C1 segment of cervical spinal cord (tissue), 14 donors: ENCODE results near the gene RFX2.

Experiments used
- DNase-seq, 14 donors: peaks; one replicate each; lab custom pipeline; 2025; lab: John Stamatoyannopoulos, UW

Gene RFX2

DNA sequence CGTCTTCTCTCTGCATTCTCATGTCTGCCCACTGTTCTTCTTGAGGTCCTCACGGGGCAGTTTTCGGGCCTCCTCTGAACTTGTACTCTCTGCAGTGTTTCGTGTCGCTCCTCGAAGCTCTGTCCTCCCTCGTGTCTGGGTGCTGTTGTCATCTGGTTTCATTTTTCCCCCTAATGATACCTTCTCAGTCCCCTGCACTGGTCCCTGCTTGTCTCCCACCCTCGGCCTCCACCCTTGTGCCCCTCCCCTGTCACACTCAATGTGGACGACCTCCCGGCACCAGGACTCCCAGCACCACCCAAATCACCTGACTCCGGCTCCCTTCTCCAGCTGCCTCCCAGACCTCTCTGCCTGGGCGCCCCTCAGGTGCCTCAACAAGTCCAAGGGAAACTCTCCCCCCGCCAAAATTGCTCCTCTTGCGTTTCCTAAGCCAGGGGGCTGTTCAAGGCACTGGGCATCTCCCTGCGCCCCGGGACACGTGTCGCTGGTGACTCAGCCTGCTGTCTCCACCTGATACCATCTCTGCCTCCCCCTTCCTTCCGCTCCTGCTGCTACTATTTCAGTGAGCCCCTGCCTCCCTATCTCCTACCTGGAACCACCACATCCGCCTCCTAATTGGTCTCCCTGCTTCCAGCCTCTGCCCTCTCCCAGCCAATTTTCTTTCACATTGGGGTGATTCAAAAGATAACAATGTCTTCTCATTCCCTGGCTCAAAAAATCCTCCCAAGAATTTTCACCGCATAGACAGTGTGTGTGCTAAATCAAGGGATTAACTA is 49.5 kb downstream of the RFX2 start:
- no peak for DNase-seq

DNA sequence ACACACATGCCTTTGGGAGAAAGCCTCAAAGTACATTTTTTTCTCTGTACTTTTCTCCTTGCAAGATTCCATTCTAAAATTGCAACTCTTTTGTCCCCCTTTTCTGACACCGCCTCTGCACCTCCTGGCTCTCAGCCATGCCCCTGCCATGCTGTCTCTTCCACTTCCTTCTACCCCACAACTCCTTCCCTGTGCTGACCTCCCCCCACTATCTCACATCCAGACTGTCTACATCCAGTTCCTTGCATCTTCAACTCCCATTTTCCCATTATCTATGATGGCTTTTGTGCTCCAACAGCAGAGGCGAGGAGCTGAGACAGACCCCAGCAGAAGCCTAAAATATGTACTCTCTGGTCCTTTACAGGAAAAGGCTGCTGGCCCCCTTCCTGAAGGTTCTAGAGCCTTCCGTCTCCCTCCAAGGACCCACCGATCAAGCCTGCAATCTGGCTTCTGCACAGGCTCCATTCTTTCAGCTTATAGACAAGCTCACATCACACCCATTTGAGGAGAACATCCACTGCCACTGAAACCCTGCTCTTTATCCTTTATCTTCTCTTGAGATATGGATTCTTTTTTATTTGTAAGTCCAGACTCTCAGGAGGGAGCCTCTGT is 50.2 kb downstream of the RFX2 start:
- DNase-seq, result no peak

DNA sequence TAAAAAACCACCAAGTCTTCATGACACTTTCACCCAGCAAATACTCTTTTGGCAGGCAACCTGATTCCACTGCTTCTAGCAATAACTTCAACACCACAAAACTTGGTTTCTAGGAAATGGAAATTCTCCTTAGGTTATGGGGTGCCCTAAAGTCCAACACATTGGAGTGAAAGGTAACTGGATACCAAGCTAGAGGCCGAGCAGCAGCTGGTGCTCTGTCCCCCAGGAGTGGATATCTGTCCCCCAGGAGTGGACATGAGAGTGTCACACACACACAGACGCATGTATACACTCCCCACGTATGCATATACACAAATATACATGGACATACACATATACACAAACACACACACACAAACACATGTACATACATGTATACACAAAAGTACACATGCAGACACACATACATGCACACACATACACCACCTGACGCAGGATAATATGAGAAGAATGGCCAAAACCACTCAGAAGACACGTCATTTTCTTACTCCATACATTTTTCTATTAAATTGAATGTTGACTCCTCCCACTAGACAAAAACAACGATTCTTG is 50.8 kb downstream of the RFX2 start:
- DNase-seq, result no peak

DNA sequence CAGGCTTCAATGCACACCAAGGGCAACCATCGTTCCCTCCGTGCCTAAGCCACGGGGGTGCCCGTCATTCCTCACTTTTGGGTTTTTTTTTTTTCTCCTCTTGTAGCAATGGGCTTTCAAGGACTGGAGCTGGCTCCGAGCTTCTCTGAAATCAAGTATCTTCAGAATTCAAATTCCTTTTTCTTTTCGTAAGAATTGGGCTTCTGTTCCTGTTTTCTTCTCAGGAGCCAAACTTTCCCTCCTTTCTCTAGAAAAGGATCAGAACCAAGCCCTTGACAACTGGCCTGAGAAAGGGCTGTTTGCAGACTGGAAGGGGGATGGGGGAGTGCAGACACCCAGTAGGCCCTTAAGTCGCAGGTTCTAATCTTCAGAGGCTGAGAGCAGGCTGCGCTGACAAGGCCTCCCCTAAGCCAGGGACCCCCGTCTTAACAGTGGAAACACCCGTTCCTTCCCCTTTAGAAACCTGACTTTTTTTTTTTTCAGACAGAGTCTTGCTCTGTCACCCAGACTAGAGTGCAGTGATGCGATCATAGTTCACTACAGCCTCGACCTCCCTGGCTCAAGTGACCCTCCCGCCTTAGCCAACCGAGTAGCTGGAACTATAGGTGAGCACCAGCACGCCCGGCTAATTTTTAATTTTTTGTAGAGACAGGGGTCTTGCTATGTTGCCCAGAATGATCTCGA is 51.6 kb downstream of the RFX2 start:
- no peak for DNase-seq

DNA sequence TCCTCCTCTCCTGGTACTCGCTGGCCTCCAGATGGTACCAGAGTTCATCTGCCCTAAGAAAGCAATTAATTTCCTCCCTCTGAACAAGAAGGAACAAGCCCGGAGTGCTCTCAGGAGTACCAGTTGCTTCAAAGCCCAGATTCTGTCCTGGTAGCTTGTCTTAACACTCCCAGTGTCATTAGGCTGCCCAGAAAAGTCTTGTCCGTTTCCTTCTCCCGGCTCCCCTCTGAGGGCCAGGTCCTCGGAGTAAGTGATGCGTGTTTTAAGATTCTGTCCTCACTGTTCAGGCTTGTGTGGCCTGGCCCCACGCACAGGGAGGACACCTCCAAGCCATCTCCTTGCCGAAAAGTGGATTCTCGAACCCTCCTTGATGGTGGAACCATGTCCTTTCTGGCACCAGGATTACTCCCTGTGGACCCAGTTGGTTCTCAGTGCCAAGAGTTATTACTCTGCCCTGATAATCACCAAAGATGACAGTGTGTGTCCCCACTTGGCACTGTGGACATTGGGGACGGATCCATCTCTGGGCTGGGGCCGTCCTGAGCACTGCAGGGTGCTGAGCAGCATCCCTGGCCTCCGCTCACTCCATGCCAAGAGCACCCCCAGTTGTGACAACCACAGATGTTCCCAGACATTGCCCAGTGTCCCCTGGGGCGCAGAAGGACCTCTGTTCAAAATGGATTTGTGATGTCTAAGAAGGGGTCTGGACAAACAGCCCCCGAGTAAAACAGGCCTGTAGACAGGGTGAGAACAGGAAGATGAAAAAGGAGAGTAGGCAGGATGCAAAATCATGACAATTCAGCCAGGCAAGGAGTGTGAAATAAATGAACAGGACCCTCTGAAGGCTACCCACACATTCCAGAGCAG is 52.4 kb downstream of the RFX2 start:
- DNase-seq, result peak in 1 of 14 donors; percentile 50

DNA sequence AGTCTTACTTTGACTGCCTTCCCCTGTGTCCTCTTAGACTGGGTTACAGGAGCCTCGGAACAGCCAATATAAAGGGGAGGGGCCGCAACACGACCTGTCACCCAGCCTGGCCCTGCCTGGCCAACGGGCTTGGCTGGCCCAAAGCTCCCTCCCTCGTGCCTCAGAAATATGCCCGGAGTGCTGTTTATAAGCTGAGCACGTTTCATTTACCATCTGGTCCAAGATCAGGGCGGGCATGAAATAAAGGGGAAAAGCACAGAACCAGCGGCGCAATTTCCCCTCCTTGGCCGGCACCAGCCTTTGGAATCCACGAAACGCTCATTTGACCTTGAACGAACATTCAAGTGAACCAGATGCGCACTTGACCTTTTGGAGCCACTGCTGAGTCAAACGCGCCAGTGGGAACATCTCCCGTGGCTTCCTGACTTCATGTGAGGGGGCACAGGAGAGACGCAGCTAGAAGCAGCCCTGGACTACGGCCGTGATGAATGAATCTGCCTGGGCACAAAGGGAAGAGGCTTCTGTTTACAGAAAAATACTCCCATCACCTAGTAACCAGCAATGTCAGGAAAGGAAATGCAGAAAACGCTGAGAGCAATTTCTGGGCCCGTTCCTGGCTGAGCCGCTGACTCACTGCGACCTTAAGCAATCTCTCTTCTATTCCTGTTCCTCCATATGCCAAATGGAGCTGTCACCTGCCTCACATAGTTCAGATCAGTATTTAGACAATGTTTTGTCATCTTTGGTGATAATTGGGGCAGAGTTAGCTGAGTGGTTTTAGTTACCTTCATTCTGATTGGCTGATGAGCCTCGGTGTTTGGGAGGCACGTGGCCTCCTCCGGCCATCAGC is 53.3 kb downstream of the RFX2 start:
- peak in 11 of 14 donors; percentile 40 to 84 (median 72) for DNase-seq

DNA sequence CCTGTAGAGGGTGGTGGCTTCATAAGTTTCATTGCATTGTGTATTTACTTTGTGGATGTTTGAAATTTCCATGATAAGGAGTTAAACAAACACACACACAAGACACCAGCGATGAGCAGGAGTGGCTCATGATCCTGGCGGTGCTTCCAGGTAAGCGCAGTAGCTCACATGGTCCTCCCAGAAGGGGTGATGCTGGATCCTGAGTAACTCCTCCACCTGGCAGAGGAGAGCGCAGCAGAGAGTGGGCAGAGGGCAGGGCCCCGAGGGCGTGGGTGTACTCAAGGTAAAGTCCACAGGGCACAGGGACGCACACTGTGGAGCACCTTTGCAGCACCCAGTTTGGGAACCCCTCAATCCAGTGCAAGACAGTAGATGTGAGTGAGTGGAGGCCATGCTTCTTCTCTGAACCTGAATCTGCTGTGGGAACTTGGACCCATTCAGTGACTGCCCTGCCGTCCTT is 54.0 kb downstream of the RFX2 start:
- DNase-seq, result no peak

DNA sequence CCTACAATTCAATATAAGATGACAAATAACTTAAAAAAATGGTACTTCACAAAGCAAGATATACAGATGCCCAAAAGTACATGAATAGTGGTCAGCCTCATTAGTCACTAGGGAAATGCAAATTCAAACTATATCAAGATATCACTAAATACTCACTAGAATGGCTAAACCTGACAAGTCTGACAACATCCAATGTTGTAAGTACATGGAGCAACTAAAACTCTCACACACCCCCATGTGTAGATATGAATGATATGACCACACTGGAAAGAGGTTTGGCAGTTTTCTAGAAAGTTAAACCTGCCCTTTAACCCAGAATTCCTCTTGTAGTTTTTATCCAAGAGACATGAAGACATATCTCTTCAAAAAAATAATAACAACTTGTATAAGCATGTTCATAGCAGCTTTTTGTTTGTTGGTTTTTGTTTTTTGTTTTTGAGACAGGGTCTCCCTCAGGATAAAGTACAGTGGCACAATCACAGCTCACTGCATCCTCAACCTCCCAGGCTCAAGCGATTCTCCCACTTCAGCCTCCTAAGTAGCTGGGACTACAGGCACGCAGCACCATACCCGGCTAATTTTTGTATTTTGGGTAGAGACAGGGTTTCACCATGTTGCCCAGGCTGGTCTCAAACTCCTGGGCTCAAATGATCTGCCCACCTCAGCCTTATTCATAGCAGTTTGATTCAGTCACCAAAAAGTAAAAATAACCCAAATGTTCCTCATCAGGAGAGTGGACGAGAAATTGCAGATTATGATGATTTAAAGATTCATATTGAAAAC is 55.1 kb downstream of the RFX2 start:
- DNase-seq, result no peak

DNA sequence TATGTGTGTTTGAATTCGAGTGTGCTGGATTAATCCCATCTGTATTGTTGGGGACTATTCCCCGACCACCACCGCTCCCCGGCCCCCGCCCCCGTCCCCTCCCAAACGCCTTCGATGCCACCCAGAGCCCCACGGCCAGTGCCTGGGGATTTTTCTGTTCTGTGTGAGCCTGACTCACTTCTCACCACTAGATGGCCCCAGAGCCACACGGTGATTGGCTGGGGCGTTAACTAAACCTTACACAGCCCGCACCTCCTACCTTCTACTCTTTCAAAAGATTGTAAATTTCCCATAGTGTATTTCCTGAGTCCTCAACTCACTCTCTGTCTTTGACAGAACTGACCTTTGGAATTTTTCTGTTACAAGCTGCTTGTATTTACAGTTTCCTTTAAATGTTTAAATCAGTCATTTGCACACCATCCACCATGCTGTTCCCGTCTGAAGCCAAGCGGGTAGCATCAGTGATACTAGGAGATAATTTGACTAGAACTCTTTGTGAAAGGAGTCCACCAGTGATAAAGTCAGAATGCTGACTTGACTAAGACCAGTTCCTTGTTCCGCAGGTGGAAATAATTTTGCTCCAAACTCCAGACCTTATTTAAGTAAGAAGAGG is 61.4 kb downstream of the RFX2 start:
- peak in 11 of 14 donors; percentile 15 to 61 (median 41) for DNase-seq

DNA sequence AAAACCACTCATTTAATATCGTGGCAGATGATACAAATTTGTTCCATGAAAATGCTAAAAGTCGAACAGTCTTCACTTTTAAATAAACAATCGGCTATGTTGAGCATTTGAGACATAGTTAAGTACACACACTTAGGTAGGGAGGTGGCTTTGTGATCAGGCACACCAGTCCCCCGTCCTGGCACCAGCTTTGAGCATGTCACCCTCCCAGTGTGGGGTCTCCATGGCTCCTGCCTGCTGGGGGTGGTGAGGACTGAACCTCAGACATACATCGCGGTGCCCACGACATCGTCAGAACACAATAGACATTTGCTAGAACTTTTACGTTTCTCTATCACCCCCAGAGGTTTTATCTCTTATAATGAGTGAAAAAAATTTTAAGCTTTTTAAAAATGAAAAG is 62.0 kb downstream of the RFX2 start:
- no peak for DNase-seq

DNA sequence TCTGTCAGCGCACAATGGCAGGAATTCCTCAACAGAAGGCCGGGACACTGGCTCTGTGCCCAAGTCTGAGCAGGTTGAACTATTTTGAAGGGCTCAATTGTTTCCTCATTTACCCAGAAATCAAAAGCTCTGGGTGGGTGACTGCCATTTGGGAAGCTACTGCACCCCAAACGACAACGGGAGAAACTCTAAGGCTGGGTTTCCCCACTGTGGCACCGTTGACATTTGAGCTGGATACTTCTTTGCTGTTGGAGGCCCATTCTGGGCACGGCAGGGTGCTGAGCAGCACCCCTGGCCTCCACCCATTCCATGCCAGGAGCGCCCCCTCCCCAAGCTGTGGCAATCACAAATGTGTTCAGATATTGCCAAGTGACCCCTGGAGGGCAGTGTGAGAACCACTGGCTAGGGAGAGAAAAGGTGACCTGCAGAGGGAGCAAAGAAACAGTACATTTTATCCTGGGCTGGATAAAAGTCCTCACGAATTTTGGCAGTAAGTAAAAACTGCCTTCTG is 62.5 kb downstream of the RFX2 start:
- no peak for DNase-seq

DNA sequence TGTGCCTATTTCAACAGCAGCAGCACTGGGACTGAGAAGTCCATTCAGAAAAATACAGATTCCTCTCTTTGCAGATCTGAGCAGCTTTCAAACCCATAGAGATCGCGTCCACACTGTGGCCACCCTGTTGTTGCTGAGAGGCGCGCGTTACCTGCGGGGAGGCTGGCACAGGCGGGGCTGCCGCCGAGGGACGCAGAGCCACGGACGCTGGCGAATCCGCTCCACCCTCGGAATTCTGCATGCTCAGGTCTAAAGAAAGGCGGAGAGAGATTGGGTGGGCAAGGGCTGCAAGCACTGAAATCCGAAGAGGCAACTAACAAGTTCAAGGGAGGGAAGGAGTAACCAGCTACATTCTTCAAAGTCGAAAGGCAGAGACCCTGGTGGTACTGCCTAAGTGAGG is 63.0 kb downstream of the RFX2 start:
- DNase-seq, result no peak

DNA sequence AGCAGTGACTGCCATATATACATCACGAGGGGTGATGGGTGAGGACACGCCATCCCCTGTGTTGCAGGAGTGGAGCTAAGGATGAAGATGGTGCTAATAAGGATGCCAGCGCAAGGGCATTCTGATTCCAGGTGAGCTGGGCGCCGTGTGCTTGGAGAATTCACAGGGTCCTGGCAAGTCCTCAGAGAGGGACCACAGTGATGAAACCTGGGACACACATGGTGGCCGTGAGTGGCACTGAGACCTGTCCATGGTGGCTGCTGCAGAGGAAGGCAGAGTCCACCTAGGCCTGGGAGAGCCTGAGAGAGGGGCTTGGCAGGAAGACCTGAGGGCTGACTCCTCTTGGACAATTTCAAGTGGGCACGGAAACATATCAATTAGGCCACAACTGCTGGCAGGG is 65.2 kb downstream of the RFX2 start:
- no peak for DNase-seq

DNA sequence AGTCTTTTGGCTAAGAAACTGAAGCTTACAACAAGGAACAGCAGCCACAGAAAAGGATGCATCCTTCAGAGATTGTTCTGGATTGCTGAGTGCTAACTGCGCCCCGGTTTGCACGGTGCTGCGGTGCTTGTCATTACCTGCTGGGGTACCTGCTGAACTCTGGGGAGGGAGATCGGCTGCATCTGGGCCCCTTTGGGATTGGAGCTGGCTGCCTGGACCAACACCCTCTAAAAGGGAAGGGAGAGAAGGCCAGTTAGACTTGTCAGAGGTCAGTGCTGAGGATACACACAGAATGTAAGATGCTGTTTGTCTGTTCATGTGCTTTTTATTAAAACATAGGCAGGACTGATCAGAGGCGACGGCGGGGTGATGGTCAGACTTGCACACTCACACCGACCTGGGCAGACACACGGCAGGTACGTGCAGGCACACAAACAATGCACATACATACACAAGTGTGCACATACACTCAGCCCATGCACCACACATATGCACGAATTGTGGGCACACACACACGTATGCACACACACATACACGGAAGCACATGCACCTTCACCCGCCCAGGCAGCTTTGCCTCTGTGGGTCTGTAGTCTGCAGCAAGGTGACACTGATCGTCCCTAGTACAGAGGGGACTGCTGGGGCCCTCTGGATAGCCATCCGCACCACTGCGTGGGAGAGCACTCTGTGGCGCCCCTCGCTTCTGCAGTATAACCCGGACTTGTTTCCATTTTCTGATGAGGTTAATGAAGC is 66.1 kb downstream of the RFX2 start:
- DNase-seq, result no peak

DNA sequence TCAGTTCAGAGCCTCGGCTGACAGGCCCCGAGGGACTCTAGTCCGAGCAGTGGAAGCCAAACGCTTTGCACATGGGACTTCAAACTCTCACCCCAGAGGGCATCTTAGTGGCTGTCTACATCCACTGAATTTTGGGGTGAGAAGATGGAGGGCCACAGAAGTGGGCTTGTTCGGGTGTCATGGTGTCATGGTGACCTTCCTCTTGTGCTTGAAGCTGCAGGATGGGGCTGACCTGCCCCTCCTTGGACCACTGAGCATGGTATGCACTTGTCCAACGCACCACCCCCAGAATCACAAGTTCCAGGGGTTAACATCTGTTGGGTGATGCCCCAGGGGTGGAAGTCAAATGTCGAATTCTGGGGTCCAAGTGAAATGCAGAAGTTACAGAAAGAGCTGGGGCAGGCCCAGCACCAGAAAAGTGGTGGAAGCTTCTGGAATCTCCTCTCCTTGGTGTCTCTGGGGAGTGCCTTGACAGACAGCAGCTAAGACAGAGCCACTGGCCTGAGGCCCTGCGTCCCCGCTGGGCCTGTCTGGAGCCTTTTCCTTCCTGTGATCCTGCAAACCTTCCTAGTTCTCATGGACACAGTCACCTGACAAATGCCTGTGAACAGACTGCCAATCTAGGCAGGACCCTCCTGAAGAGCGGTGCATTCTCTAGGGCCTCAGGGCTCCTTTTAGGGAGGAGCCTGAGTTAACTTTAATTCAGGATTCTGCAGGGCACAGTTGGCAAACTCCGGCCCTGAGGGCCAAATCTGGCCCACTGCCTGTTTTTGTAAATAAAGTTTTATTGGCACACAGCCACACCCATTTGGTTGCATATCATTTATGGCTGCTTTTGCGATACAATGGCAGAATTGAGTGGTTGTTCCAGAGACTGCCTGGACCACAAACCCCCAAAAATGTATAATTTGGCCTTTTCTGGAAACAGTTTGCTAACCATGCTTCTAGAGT is 67.2 kb downstream of the RFX2 start:
- no peak for DNase-seq

DNA sequence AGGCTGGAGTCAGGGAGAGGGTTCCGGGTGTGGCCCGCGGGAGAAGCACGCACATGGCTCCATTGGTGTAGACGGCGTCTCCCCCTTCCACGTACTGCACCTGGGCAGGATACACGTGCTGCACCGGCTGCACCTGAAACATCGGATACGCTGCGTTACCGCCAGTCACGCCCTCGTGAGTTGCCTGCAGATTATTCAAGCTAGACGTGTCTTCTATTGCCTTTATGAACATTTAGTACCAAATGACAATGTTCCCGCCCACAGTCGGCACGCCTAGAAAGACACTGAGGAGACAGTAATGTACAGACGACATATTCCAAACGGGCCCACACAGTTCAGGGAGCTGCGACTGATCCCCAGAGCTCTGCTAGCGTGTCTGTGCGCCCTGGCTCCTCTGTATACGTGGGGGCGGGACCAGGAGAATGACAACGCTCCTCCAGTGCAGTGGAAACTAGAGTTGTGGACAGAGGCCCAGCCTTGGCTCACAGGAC is 68.3 kb downstream of the RFX2 start:
- DNase-seq, result no peak

DNA sequence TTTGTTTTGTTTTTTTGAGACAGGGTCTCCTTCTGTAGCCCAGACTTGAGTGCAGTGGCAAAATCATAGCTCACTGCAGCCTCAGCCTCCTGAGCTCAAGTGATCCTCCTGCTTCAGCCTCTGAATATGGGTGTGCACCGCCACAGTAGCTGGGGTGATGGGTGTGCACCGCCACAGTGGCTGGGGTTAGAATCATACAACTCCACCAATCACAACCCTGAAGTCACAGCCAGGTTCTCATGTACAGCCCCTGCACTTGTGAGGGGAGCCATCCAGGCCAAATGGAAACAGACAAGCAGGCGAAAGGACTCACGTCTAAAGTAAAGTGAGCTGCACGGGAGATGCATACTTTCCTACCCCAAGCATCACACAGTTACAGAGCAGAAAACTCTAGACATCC is 69.2 kb downstream of the RFX2 start:
- no peak for DNase-seq
